NCI-H345 treated with DMSO at 0.1 percent for 48 hours (cell line): ENCODE measurements around the gene HADHA.

Source experiments
- DNase-seq: peaks from one replicate; lab custom pipeline; 2025; ENCODE audit not compliant: unreplicated experiment; lab: John Stamatoyannopoulos, UW

The HADHA gene

GRCh38 chr2:26144953-26145680, 99.3 kb downstream of the HADHA start:
- DNase-seq: peak; percentile 33

- no peak for DNase-seq
Observed at GRCh38 chr2:26144031-26144430, 100.4 kb downstream of the HADHA start.

- no peak for DNase-seq
Observed at GRCh38 chr2:26141145-26141769, 103.2 kb downstream of the HADHA start.
